Measurements from ENCODE around the gene TUFT1. TPM values are rescaled to one million over a fixed set of nuclear protein-coding genes. Genes with fewer than 3 reads are reported as not detected.

The TUFT1 gene
- total RNA-seq, 1 donor from 2014 or later: 1.6 TPM

DNA sequence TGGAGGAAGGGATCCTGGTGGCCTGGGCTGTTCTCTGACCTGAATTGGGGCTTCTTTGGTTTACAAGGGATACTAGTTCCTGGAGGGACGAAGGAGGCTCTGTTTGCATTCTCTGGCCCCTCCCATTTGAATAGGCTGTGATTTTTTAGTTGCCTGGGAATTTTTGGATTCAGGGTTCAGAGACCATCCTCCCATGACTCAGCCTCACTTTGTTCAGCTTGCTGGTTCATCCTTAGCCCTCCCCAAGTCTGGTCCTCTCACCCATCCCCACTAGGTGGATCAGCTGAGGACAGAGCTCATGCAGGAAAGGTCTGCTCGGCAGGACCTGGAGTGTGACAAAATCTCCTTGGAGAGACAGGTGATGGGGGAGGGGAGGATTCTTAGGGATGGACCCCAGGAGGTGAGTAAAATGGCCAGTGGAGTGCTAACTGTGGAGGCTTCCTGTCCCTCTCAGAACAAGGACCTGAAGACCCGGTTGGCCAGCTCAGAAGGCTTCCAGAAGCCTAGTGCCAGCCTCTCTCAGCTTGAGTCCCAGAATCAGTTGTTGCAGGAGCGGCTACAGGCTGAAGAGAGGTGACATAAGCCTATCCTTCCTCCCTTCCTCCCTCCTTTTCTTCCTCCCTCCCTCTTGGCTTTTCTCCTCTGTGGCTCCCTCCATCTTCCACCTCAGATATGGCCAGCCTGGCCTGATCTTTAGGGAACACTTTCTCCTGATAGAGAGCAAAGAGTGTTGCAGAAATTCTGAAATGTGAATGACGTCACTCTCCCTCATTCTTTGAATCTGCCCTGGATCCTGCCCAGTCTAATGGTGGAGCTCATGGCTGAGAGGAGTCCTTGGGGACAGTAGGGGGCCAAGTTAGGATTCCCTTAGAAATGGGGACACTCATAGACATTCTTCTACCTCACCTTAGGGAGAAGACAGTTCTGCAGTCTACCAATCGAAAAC, 4.5 kb upstream of the TUFT1 start:
- intact Hi-C loops (cut with micrococcal nuclease): loop anchor here (10.0 kb wide), 1 partner anchor 91 kb away; no protein-coding TSS in a partner anchor

DNA sequence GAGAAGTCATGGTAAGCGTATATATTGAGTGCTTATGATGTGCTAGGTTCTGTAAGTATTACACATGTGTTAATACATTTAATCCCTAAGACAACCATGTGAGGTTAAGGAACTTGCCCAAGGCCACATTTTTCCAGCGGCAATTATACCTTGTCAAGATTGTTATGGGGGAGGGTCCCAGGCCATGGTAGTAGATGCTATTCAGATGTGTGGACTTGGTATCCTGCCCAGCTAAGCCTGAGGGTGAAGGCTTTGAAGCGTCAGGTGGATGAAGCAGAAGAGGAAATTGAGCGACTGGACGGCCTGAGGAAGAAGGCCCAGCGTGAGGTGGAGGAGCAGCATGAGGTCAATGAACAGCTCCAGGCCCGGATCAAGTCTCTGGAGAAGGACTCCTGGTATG, 3.6 kb upstream of the TUFT1 start:
- intact Hi-C loops (cut with micrococcal nuclease): loop anchor here (10.0 kb wide), 1 partner anchor 92 kb away; no protein-coding TSS in a partner anchor

DNA sequence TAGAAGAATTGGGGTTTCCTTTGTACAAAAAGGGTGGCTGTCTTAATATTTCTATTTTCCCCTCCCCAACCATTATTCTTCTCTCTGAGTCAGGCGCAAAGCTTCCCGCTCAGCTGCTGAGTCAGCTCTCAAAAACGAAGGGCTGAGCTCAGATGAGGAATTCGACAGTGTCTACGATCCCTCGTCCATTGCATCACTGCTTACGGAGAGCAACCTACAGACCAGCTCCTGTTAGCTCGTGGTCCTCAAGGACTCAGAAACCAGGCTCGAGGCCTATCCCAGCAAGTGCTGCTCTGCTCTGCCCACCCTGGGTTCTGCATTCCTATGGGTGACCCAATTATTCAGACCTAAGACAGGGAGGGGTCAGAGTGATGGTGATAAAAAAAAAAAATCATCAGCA, 3.0 kb upstream of the TUFT1 start:
- intact Hi-C loops (cut with micrococcal nuclease): loop anchor here (10.0 kb wide), 1 partner anchor 92 kb away; no protein-coding TSS in a partner anchor

DNA sequence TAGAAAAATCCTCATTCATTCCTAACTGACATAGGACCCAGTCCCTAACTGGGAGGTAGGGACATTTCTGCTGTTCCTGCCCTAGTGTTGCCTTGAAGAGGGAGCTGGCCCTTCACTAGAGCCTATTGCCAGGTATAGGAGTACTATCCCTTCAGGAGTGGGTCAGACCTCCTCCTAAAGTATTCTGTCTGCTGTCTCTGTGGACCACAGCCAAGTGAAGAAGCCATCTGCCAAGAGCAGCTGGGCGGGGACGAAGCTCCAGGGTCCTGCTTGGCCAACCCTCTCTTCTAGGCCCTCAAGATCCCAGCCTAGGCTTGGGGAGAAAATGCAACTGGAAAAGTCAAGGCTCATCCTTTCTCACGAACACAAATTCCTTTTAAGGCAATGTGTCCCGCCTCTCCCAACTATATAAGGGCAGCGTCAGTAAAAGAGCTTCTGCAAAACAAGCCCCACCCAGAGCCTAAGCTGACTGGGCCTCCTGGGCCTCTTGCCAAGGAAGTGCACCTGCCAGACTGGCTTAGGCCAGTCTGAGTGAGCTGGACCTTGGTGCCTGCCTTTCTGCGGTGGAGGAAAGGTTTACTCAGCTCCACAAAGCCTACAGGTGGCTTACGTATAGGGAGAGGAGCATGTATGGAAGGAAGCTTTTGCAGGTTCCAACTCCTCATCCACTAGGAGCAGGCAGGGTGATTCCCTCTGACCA, 638 bp upstream of the TUFT1 start:
- intact Hi-C loops (cut with micrococcal nuclease): loop anchor here (2.0 to 10.0 kb wide), 3 partner anchors 29 to 291 kb away; partner anchors contain the start of genes CGN and RORC

DNA sequence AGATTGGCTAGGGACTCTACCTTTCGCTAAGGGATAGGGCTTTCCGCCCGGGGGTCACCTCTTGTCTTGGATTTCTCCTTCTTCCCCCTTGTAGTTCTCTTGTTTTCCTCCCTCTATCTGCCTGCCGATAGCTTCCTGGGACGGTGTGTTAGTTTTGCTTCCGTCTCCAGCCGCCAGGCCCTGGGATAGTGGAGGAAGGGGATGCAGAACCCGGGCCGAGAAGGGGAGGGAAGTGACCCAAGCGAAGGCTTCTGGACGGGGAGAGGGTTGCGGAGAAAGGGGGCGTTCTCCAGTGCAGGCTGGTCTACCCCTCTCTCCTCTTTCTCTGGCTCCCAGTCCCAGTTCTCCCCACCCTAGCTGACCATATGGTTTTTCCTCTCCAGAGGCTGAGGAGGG, 871 bp downstream of the TUFT1 start:
- intact Hi-C loops (cut with micrococcal nuclease): loop anchor here (2.0 kb wide), 2 partner anchors 30 to 290 kb away; partner anchors contain the start of genes CGN and RORC

DNA sequence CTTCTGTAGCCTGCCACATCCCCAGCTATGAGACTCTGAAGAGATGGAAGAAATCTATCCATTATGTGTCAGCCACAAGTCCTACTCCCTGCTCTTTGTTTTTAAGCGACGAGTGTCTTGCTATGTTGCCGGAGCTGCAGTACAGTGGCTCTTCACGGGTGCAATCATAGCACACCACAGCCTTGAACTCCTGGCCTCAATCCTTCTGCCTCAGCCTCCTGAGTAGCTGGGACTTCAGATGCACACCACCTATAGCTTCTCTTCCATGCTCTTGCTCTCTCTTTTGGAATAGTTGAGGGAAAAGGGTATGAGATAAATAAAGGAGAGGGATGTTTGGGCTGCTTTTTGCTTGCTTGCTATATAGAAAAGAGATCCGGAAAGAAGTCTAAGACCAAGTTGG, 1.6 kb downstream of the TUFT1 start:
- intact Hi-C loops (cut with micrococcal nuclease): loop anchor here (2.0 kb wide), 2 partner anchors 31 to 289 kb away; partner anchors contain the start of genes CGN and RORC

DNA sequence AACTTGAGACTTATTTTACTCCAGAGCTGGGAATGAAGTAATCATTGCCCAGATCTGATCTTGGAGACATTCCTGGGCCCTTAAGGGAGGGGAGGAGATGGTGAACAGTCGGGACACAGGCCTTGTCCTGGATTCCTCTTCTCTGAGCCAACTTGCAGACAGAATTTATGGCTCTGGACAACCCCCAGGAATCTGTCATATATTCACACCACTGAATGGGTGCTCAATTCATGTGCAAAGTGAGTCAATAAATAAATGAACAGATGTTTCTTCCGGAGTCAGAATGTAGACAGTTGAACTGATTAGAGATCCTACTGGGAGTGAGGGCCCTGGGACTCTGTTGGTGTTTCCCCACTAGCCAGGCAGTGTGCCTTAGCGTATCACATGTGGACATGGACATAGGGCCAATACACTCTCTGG, 2.6 kb downstream of the TUFT1 start:
- intact Hi-C loops (cut with micrococcal nuclease): no loop called here

DNA sequence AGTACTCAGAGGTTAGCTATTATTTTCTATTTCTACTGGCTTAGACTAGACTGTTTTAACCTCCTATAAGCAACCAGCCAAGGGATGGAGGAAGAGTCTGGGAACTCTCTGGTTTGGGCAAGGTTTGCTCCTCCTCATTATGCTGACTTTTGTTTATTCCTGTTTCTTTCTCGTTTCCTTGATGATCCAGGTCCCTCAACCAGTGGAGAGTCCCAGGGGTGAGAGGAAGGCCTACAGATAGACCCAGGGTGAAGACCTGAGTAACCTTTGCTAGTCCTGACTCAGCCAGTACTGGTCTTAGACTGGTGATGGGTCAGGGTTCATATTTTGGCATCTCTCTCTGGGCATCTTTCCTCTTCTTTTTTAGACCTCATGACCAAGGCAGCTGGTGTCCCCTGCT, 5.4 kb downstream of the TUFT1 start:
- intact Hi-C loops (cut with micrococcal nuclease): no loop called here

DNA sequence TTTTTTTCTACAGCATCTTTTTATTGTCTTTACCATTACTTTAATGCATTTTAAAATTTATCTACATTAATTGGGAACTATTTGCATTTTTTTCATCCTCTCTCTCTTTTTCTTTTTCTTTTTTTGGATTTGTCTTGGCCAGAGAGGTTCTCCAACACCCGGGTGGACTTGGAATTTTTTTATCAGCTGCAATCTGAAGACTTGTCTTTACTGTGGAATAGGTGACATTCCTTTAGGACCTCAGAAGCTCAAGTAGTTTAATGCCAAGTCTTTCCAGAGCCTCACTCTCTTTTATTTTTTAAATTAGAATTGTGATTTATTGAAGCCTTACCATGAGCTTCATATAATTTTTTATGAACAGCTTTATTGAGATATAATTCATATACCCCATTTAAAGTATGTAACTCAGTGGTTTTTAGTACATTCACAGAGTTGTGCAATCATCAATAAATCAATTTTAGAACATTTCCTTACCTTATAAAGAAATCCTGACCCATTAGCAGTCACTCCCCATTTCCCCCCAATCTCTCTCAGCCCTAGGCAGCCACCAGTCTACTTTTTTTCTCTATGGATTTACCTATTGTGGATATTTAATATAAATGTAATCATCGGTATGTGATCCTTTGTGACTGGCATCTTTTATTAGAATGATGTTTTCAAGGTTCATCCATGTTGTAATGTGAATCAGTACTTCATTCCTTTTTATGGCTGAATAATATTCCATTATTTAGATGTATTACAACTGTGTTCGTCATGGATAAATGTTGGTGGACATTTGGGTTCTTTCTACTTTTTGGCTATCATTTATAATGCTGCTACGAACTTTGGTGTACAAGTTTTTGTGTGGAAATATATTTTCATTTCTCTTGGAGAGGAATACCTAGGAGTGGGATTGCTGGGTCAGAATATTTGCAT, 6.2 kb downstream of the TUFT1 start:
- intact Hi-C loops (cut with micrococcal nuclease): no loop called here

DNA sequence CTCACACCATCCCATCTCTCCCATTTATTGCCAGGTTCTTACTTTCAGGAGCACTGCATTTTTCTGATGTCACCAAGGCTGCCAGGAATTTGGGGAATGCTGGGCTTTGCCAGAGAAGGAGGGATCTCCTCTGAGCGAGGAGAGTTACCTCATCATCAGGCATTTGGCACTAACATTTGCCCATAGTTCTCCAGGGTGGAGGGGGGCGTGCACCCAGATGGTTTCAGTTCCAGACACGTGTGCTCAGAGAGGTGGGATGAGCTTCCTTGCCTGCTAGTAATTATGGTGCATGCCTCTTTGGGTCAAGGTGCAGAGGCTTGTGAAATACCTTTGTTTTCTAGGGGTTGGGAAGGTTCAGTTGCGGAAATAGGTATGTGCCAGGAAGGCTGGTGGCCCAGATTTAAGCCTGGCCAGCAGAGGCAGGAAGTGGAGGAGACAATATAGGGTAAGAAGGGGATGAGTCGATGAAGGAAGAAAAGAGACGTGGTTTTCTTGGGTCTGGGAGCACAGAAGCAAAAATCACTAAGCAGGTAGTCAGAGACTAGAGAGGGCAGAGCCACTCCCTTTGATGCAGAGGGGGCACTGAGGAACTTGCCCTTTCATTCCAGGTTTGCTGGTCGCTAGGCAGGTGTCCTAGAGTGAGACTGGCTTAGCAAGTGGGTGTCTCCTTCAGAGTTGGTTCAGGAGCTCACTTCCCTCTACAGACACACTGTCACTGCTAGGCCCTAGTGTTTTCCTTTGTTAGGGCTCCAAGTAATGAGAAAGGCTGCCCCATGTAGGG, 7.2 kb downstream of the TUFT1 start:
- intact Hi-C loops (cut with micrococcal nuclease): no loop called here

DNA sequence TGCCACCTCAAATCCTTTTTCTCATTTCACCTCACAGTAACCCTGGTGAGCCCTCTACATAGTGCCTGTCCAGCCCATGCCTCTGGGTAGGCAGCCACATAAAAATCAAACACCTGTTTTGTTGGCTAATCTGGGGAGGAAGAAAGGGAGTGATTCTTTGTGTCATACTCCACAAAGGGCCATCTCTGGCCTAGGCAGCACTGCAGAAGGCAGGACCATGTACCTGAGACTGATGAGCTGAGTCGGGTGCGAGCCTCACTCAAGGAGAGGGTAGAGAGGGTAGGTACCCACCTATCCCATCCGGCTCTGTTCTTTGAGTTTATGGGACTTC, 7.8 kb downstream of the TUFT1 start:
- intact Hi-C loops (cut with micrococcal nuclease): no loop called here

DNA sequence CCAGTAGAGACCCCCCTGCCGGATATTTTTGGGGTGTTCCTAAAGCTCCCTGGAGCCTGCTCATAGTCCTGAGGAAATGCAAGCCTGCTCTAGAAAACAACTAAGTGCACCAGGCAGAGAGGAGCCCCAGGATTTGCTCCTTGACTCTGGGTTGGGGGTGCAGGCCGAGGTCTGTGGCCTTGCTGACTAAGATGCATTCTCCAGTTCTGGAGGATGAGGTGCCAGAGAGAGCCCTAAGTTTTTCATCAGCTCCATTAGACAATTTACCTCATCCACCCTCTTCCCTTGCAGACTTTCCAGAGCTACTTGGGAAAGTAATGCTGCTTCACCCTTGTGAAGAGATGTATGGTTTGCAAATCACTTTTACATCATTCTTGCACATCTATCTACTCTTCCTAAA, 9.1 kb downstream of the TUFT1 start:
- intact Hi-C loops (cut with micrococcal nuclease): no loop called here

DNA sequence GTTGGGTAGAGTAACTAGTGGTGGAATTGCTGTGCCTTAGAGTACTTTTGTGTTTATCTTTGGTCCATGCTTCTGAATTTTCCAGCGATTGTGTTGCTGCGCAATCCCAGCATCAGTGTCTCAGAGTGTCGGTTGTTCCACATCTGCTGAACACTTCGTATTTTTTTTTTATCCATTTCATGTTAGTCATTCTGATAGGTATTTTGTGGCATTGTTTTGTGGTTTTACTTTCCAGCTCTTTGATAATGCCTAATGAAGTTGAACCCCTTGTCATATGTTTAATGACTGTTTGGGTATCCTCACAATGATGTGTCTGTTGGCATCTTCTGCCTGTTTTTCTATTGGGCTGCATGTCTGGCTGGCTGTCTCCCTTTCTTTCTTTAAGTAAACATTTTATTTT, 13.6 kb downstream of the TUFT1 start:
- intact Hi-C loops (cut with micrococcal nuclease): no loop called here

DNA sequence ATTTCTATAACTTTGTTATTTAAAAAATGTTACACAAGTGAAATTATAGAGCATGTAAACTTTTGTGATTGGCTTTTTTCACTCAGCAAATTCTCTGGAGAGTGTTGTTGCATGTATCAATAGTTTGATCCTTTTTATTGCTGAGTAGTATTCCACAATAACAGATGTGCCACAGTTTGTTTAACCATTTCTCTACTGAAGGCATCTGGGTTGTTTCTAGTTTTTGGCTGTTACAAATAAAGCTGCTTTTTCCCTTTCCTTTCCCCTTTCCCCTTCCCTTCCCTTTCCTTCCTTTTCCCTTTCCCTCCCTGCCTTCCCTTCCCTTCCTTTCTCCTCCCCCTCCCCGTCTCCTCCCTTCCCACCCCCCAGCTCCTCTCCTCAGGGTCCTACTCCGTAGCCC, 15.9 kb downstream of the TUFT1 start:
- intact Hi-C loops (cut with micrococcal nuclease): no loop called here

DNA sequence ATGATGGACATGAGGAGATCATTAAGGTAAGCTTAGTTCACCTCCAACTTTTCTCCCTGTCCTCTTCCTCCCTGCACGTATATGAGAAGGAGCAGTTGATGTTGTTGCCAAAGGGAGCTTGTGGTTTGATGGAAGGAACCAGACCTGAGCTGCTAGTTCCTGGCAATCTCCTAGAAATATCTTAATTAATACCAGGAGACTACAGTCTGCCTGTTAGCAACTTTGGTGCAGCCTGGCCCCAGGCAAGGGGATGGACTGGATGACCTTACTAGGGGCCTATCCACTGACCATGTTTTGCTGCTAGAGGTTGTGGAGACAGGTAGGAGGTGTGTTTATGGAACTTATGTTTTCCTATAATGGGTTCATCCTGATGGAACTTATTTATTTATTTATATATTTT, 22.6 kb downstream of the TUFT1 start:
- intact Hi-C loops (cut with micrococcal nuclease): no loop called here

DNA sequence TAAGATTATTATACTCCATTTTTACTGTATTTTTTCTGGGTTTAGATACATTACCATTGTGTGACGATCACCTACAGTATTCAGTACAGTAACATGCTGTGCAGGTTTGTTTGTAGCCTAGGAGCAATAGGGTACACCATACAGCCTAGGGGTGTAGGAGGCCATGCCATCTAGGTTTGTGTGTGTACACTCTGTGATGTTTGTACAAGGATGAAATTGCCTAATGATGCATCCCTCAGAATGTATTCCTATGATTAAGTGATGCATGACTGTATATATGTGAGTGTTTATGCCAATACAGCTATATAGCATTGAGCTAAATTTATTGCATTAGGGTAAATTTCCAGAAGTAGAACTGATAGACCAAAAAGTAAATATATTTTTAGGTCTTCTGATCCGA, 23.3 kb downstream of the TUFT1 start:
- intact Hi-C loops (cut with micrococcal nuclease): no loop called here

DNA sequence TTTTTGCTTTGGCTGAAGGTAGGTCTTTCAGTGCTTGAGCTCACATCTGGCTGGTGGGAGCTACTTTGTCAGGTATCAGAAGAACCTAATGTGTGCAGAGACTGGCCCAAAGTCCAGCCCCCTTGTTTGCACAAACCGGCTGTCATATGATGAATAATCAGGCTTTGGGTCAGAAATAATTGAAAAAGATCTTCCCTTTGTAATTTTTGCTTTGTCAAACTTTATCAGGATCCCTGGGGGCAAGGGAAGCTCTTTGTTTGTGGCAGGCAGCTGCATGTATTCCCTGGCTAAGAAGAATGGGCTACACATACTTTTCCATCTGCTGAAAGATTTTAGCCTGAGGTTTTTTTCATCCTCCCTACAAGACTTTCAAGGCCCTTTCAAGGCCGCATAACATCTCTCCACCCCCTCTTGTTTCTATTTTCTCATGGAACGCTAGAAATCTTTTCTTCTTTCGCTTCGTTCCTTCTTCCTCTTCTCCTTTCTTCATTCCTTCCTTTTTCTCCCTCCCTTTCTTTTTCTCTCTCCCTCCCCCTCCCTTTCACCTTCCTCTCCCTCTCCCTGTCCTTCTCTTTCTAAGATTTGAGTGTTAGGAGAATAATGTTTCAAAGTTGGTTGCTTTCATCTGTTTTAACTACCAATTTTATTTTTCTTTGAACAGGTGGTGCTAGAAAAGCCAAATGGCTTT, 25.5 kb downstream of the TUFT1 start:
- intact Hi-C loops (cut with micrococcal nuclease): no loop called here

DNA sequence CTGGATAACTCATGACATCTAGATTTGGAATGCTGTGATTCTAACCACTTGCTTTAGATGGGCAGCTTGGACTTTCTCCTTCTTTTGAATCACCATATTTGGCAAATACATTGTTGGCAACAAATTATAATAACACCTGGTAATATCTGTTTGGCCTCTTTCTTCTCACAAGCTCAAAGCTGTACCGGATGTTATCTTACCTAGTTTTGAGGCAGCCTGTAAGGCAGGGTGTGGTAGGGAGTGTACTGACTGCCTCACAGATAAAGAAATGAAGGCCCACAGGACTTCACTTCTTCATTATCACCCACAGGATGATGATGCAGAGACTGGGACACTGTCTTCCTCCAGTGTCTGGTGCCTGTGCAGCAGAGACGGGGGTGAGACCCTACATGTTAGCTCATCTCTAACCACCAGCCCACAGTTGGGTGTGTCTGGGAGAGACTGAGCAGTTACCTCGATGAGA, 28.5 kb downstream of the TUFT1 start:
- intact Hi-C loops (cut with micrococcal nuclease): no loop called here

DNA sequence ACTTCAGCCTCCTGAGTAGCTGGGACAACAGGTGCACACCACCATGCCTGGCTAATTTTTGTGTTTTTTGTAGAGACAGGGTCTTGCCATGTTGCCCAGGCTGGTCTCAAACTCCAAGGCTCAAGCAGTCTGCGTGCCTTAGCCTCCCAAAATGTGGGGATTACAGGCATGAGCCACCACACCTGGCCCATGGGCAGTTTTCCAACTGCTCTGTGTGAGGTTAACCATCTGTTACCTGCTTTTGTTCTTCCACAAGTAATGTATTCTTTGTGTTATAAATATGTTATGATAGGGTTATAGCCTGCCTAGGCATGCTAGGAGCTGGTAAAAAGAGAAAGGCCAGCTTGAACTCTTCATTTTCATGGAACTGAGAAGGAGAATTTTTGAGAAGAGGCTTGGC, 30.7 kb downstream of the TUFT1 start:
- intact Hi-C loops (cut with micrococcal nuclease): no loop called here

Data from T-helper 2 cell treated with Interferon-gamma antibody and Interleukin-4, amounts not matched to agents 100 ng/mL and 5 ng/mL, for 36 hours (primary cell).